ENCODE data around the gene STK10.

DNA sequence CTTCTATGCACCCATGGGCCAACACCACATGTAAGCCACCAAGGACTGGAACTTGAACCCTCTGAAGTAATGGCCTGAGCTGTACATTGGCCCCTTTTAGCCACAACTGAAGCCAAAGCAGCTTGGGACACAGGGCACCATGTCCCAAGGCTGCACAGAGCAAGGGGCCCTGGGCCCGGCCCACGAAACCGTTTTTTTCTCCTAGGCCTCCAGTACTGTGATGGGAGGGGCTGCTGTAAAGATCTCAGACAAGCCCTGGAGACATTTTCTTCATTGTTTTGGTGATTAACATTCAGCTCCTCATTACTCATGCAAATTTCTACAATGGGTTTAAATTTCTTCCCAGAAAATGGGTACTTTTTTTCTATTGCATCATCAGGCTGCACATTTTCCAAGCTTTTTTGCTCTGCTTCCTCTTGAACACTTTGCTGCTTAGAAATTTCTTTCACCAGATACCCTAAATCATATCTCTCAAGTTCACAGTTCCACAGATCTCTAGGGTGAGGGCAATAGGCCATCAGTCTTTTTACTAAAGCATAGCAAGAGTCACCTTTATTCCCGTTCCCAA lies 156.0 kb downstream of the STK10 start:
- TF ChIP-seq, protein P1, sequence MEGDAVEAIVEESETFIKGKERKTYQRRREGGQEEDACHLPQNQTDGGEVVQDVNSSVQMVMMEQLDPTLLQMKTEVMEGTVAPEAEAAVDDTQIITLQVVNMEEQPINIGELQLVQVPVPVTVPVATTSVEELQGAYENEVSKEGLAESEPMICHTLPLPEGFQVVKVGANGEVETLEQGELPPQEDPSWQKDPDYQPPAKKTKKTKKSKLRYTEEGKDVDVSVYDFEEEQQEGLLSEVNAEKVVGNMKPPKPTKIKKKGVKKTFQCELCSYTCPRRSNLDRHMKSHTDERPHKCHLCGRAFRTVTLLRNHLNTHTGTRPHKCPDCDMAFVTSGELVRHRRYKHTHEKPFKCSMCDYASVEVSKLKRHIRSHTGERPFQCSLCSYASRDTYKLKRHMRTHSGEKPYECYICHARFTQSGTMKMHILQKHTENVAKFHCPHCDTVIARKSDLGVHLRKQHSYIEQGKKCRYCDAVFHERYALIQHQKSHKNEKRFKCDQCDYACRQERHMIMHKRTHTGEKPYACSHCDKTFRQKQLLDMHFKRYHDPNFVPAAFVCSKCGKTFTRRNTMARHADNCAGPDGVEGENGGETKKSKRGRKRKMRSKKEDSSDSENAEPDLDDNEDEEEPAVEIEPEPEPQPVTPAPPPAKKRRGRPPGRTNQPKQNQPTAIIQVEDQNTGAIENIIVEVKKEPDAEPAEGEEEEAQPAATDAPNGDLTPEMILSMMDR (IDR thresholded peaks at IDR 0.05), result no peak
- no peak for TF ChIP-seq POLR2A (IDR thresholded peaks at IDR 0.05)
